Measurements from ENCODE around the gene KPNA4. TPM values are rescaled to one million over a fixed set of nuclear protein-coding genes. Genes with fewer than 3 reads are reported as not detected.

Gene KPNA4
- polyA plus RNA-seq, 3 donors: 4.4 to 14.7 (median 4.5) TPM

DNA sequence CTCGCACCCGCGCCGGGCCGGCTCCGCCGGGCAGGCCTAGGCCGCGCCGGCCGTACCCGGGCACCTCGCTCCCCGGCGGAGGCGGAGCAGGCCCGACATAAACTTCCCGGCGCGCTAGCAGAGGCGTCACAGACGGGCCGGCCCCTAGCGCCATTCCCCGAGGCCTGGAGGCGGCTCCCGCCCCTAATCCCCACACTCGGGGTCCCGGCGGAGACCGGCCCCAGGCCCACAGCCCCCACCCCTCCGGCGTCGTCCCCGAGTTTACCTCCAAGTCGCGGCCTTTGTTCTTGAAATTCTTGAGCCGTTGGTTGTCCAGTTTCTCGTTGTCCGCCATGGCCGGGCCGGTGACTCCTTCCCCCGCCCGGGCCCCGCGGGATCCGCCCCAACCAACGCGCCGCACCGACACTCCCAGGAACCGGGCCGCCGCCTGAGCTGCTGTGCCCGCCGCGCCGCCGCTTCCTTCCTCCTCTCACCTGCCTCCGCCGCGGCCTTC, 376 bp downstream of the KPNA4 start:
- peak overlapping the region; percentile 95 for H3K9ac ChIP-seq (ENCODE audit: insufficient read depth, low read length, poor library complexity, severe bottlenecking)
- peaks cover 0 to 6% (median 0%) of the 10 kb centered on the region in 7 donors for H3K9me3 Mint-ChIP-seq
- peak overlapping the region; percentile 97 to 98 for H3K4me3 Mint-ChIP-seq
- no peaks in the 10 kb centered on the region for H3K27me3 ChIP-seq (ENCODE audit: control insufficient read depth in 2 of 2, insufficient read depth in 2 of 2, low read length in 2 of 2)
- H3K27ac Mint-ChIP-seq: peak overlapping the region; percentile 94 to 99 (median 96)
- H3K4me3 ChIP-seq (replicated peaks in 1 of 3; ENCODE audit: low read depth in 2 of 3, low read length in 3 of 3): peak overlapping the region; percentile 59 to 95 (median 83)
- peaks cover 74% of the 10 kb centered on the region for H3K4me1 Mint-ChIP-seq
- H3K9me3 ChIP-seq (replicated peaks in 1 of 2; ENCODE audit: control insufficient read depth in 1 of 2, insufficient read depth in 1 of 2, low read length in 2 of 2): no peaks in the 10 kb centered on the region
- peaks cover 0 to 5% (median 0%) of the 10 kb centered on the region in 3 donors for H3K27me3 Mint-ChIP-seq (ENCODE audit: low read depth in 3 of 3)
- H3K4me2 ChIP-seq (replicated peaks; ENCODE audit: extremely low read depth, low read length, poor library complexity, severe bottlenecking): peak overlapping the region; percentile 86
- DNase-seq: peak in 2 of 3 donors; percentile 27 to 46
- H4K20me1 ChIP-seq (ENCODE audit: insufficient read depth, low read length): peaks cover 46% of the 10 kb centered on the region
- TF ChIP-seq, protein P1, sequence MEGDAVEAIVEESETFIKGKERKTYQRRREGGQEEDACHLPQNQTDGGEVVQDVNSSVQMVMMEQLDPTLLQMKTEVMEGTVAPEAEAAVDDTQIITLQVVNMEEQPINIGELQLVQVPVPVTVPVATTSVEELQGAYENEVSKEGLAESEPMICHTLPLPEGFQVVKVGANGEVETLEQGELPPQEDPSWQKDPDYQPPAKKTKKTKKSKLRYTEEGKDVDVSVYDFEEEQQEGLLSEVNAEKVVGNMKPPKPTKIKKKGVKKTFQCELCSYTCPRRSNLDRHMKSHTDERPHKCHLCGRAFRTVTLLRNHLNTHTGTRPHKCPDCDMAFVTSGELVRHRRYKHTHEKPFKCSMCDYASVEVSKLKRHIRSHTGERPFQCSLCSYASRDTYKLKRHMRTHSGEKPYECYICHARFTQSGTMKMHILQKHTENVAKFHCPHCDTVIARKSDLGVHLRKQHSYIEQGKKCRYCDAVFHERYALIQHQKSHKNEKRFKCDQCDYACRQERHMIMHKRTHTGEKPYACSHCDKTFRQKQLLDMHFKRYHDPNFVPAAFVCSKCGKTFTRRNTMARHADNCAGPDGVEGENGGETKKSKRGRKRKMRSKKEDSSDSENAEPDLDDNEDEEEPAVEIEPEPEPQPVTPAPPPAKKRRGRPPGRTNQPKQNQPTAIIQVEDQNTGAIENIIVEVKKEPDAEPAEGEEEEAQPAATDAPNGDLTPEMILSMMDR (IDR thresholded peaks at IDR 0.05): no peak
- intact Hi-C loops (cut with micrococcal nuclease): loop anchor here (5.0 to 10.0 kb wide), 2 partner anchors 168 to 190 kb away; partner anchors contain the start of genes IFT80 (in 2 of the 2), SMC4 (in 2 of the 2) and PPM1L (in 1 of the 2)
- H3K27ac ChIP-seq (ENCODE audit: low read depth in 1 of 2, low read length in 2 of 2): peak overlapping the region; percentile 90 to 93
- H3K79me2 ChIP-seq (ENCODE audit: insufficient read depth, low read length): peaks cover 67% of the 10 kb centered on the region
- H2AFZ ChIP-seq (ENCODE audit: insufficient read depth, low read depth, low read length, poor library complexity, severe bottlenecking): peak overlapping the region; percentile 41
- peaks cover 13 to 16% of the 10 kb centered on the region in 2 donors for H3K36me3 Mint-ChIP-seq
- H3K4me1 ChIP-seq (ENCODE audit: control insufficient read depth in 1 of 2, insufficient read depth in 2 of 2, low read length in 2 of 2): peaks cover 27 to 55% of the 10 kb centered on the region in 2 donors
- peaks cover 2 to 10% of the 10 kb centered on the region in 2 donors for H3K36me3 ChIP-seq (replicated peaks in 1 of 2; ENCODE audit: control insufficient read depth in 1 of 2, insufficient read depth in 2 of 2, low read length in 2 of 2)
- 0% methylated on average over 44 of the region's 62 CpGs for WGBS (ENCODE audit: insufficient coverage)

DNA sequence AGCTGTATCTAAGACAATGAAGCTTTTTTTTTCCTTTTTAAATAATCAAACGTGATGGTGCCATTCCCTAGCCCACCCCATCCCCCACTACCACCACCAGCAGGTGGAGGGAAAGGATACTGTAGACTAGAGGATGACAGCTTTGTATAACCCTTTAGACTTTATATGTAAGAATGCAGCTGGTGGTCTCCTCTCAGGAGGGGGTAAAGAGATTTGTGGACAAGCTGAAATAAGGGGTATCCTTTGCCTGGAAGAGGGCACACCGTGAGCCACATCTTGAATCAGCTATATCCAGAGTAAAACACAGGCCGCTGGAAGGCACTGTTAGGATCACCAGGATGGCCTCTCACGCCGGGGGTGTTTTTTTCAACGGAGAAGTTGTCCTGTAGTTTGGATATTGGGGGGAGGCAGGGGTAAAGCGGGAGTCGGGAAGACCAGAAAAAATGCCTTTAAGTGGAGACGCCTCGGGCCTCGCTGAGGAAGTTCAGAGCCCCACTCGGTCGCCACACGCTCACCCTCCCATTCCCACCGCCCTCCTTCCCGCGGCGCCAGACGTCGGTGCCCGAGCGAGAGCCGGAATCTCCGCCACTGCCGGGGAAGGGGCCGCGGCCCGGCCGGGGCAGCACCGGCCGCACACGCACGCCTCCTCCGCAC, 986 bp downstream of the KPNA4 start:
- Histone ChIP-seq H2AFZ (ENCODE audit: insufficient read depth, low read depth, low read length, poor library complexity, severe bottlenecking) (no peak overlapping the region), H3K4me3 (replicated peaks in 1 of 3; ENCODE audit: low read depth in 2 of 3, low read length in 3 of 3) (peak overlapping the region; percentile 59 to 95 (median 83)), H3K27ac (ENCODE audit: low read depth in 1 of 2, low read length in 2 of 2) (peak overlapping the region; percentile 90 to 93), H3K4me1 (ENCODE audit: control insufficient read depth in 1 of 2, insufficient read depth in 2 of 2, low read length in 2 of 2) (peaks cover 24 to 49% of the 10 kb centered on the region in 2 donors), H3K27me3 (ENCODE audit: control insufficient read depth in 2 of 2, insufficient read depth in 2 of 2, low read length in 2 of 2) (no peaks in the 10 kb centered on the region), H3K4me2 (replicated peaks; ENCODE audit: extremely low read depth, low read length, poor library complexity, severe bottlenecking) (peak overlapping the region; percentile 86), H4K20me1 (ENCODE audit: insufficient read depth, low read length) (peaks cover 52% of the 10 kb centered on the region), H3K79me2 (ENCODE audit: insufficient read depth, low read length) (peaks cover 73% of the 10 kb centered on the region), H3K36me3 (replicated peaks in 1 of 2; ENCODE audit: control insufficient read depth in 1 of 2, insufficient read depth in 2 of 2, low read length in 2 of 2) (peaks cover 2 to 10% of the 10 kb centered on the region in 2 donors), H3K9ac (ENCODE audit: insufficient read depth, low read length, poor library complexity, severe bottlenecking) (peak overlapping the region; percentile 95), H3K9me3 (replicated peaks in 1 of 2; ENCODE audit: control insufficient read depth in 1 of 2, insufficient read depth in 1 of 2, low read length in 2 of 2) (no peaks in the 10 kb centered on the region)
- Mint-ChIP-seq H3K4me3 (peak overlapping the region; percentile 92 to 95), H3K27me3 (ENCODE audit: low read depth in 3 of 3) (peaks cover 0 to 5% (median 0%) of the 10 kb centered on the region in 3 donors), H3K9me3 (peaks cover 0 to 6% (median 0%) of the 10 kb centered on the region in 7 donors), H3K27ac (peak overlapping the region; percentile 91 to 96 (median 95)), H3K36me3 (peaks cover 13 to 16% of the 10 kb centered on the region in 2 donors), H3K4me1 (peaks cover 72% of the 10 kb centered on the region)
- DNase-seq: peak; percentile 13 to 42 (median 22)
- intact Hi-C loops (cut with micrococcal nuclease): loop anchor here in 1 of 2 donors (10.0 kb wide), 1 partner anchor 190 kb away; the partner anchor contains the start of gene PPM1L
- under 1% methylated on average over 30 of the region's 34 CpGs for WGBS (ENCODE audit: insufficient coverage)
- TF ChIP-seq, protein P1 (IDR thresholded peaks at IDR 0.05): no peak

Data from CD14-positive monocyte (primary cell).